GM12878 (cell line): ENCODE results near the gene SFT2D2. TPM values are rescaled to one million over a fixed set of nuclear protein-coding genes. Genes with fewer than 3 reads are reported as not detected.
A peak's percentile ranks its signal among the peaks of the same experiment; 100 is the strongest.

Source experiments
- ATAC-seq: fragments of 200-7000 bp; cut with Tn5 transposase; 3 replicates; pipeline ENCODE4 v1.9.1; 2020; ENCODE audit warnings: mild to moderate bottlenecking, moderate library complexity
- BruUV-seq: library from RNA; stranded (reverse); fragments of 400-500 nt; replicated peaks from 2 replicates; lab custom pipeline; 2021; lab: Mats Ljungman, UMichigan
- CTCF ChIA-PET: fragments of 300-600 bp; sonication (Branson Sonifier 250); formaldehyde crosslinking; extraction: SDS; loops from one replicate; lab custom pipeline; 2021; ENCODE audit warnings: inconsistent platforms; lab: Yijun Ruan, JAX
- POLR2A ChIA-PET: fragments of 350-600 bp; formaldehyde crosslinking; extraction: SDS; loops from one replicate; lab custom pipeline; 2021; ENCODE audit warnings: inconsistent platforms; lab: Charles Lee
- RAD21 ChIA-PET: fragments of 300-600 bp; sonication (Branson Sonifier 250); formaldehyde crosslinking; loops from one replicate; lab custom pipeline; 2023; ENCODE audit warnings: antibody characterized with exemption; ENCODE audit not compliant: unreplicated experiment; lab: Charles Lee
- SMC1A ChIA-PET: fragments of 300-600 bp; sonication (Branson Sonifier 250); formaldehyde crosslinking; loops from one replicate; lab custom pipeline; 2023; ENCODE audit not compliant: unreplicated experiment, uncharacterized antibody; lab: Charles Lee
- DNase-seq: peaks from one replicate; pipeline ENCODE4 v3.0.0-alpha.2; 2011; ENCODE audit warnings: low read depth, low spot score
- FAIRE-seq: peaks from 3 replicates; lab custom pipeline; 2011; peaks lifted over from hg19 to GRCh38; lab: Jason Lieb, UNC
- H2AFZ ChIP-seq: 2 replicates; pipeline ENCODE4 v1.6.0; 2011; ENCODE audit warnings: low read depth, low read length, control low read depth; ENCODE audit not compliant: control insufficient read depth
- H3K27ac ChIP-seq: 2 replicates; pipeline ENCODE4 v1.5.1; 2011; ENCODE audit warnings: control low read depth; ENCODE audit not compliant: control insufficient read depth, insufficient read depth
- H3K27me3 ChIP-seq, 2 experiments: replicated peaks in 1 of 2; 2 replicates each; pipeline versions ENCODE4 v1.6.0 to v1.6.1; 2011; ENCODE audit warnings: low read length in 1 of 2; ENCODE audit not compliant: control insufficient read depth in 2 of 2, insufficient read depth in 2 of 2
- H3K36me3 ChIP-seq, 2 experiments: 2 replicates each; pipeline ENCODE4 v1.5.1; 2011; ENCODE audit warnings: low read length in 1 of 2; ENCODE audit not compliant: control insufficient read depth in 2 of 2, insufficient read depth in 2 of 2
- H3K4me1 ChIP-seq: 2 replicates; pipeline ENCODE4 v1.6.1; 2011; ENCODE audit warnings: mild to moderate bottlenecking, low read length, moderate library complexity, mixed read lengths; ENCODE audit not compliant: control insufficient read depth, insufficient read depth
- H3K4me2 ChIP-seq: 2 replicates; pipeline ENCODE4 v1.6.0; 2011; ENCODE audit warnings: control low read depth; ENCODE audit not compliant: control insufficient read depth, insufficient read depth
- H3K4me3 ChIP-seq: fragments of 200-600 bp; sonication (generic); 2 replicates; pipeline ENCODE4 v1.5.1; 2016
- H3K79me2 ChIP-seq: 2 replicates; pipeline ENCODE4 v1.6.0; 2011; ENCODE audit warnings: low read length; ENCODE audit not compliant: control insufficient read depth, insufficient read depth
- H3K9ac ChIP-seq: 2 replicates; pipeline ENCODE4 v1.8.0; 2011; ENCODE audit warnings: low read length, control low read depth, mixed read lengths; ENCODE audit not compliant: control insufficient read depth, insufficient read depth
- H3K9me3 ChIP-seq: replicated peaks from 3 replicates; pipeline ENCODE4 v1.5.1; 2011; ENCODE audit warnings: mild to moderate bottlenecking, low read length; ENCODE audit not compliant: control insufficient read depth, insufficient read depth
- H4K20me1 ChIP-seq: 2 replicates; pipeline ENCODE4 v1.6.0; 2011; ENCODE audit not compliant: control insufficient read depth, insufficient read depth
- CHD2 ChIP-seq: IDR thresholded peaks from 2 replicates; pipeline ENCODE4 v1.6.1; 2011; ENCODE audit warnings: low read depth, low read length, improper control_type of control experiment, borderline replicate concordance
- E2F8 ChIP-seq: fragments of 450-650 bp; IDR thresholded peaks from 2 replicates; pipeline ENCODE4 v1.6.1; 2018; ENCODE audit warnings: mild to moderate bottlenecking, low read depth, moderate library complexity; ENCODE audit not compliant: partially characterized antibody
- HDAC6 ChIP-seq: fragments of 200-600 bp; sonication (generic); IDR thresholded peaks from one replicate; pipeline ENCODE4 v1.8.0; 2017; ENCODE audit warnings: antibody characterized with exemption; ENCODE audit not compliant: unreplicated experiment
- MXI1 ChIP-seq: fragments of 150-350 bp; IDR thresholded peaks from 2 replicates; pipeline ENCODE4 v1.6.1; 2011; ENCODE audit warnings: low read depth, mild to moderate bottlenecking, inconsistent platforms, low read length, improper control_type of control experiment
- SKIL ChIP-seq: fragments of 450-650 bp; IDR thresholded peaks from 2 replicates; pipeline ENCODE4 v1.6.1; 2017; ENCODE audit warnings: mild to moderate bottlenecking, low read depth, inconsistent platforms; ENCODE audit not compliant: poor library complexity, severe bottlenecking
- TARDBP ChIP-seq: IDR thresholded peaks from 2 replicates; pipeline ENCODE4 v1.6.1; 2016; ENCODE audit warnings: borderline replicate concordance
- TCF7 ChIP-seq: IDR thresholded peaks from 2 replicates; pipeline ENCODE4 v1.6.1; 2014; ENCODE audit warnings: antibody characterized with exemption, borderline replicate concordance
- WRNIP1 ChIP-seq: IDR thresholded peaks from 2 replicates; pipeline ENCODE4 v1.6.1; 2011; ENCODE audit warnings: low read depth, low read length, improper control_type of control experiment, borderline replicate concordance
- ZNF592 ChIP-seq: fragments of 450-650 bp; IDR thresholded peaks from 2 replicates; pipeline ENCODE4 v1.6.1; 2017; ENCODE audit warnings: mild to moderate bottlenecking, moderate library complexity
- WGBS: methylation state at CpG from one replicate; pipeline ENCODE4 v1.1.6; 2016; ENCODE audit warnings: low lambda C conversion rate; ENCODE audit not compliant: insufficient replicate concordance, insufficient coverage; ENCODE audit errors: missing lambda C conversion rate; 5-methylcytosine and 5-hydroxymethylcytosine counted together
- in situ Hi-C: fragments of 300-500 bp; cut with MboI; formaldehyde crosslinking; loops from 9 replicates; pipeline ENCODE4 v1.14.3; 2018; ENCODE audit warnings: mixed read lengths
- intact Hi-C: fragments of 100-400 bp; cut with micrococcal nuclease; formaldehyde crosslinking; loops from one replicate; pipeline ENCODE4 v1.14.2; 2022; ENCODE audit not compliant: unreplicated experiment
- polyA plus RNA-seq, 11 experiments: library from polyadenylated mRNA; depleted of rRNA in 4 of 11; unstranded in 6 of 11; stranded (reverse) in 5 of 11; fragments of >200 nt; fragmentation: Nextera tagmentation in 4 of 11; fragmentation: Illumina TruSeq in 1 of 11; extraction: Ambion mirVana in 4 of 11; extraction: Trizol in 1 of 11; gene quantifications; 1 replicate in 1 of 11; 2 replicates in 10 of 11; pipeline versions ENCODE4 v1.2.1 to v1.2.3, GENCODE V29; 2011 to 2016; ENCODE audit warnings: inconsistent platforms in 2 of 11, missing spikeins in 2 of 11, low read depth in 1 of 11
- total RNA-seq, 4 experiments: library from RNA; depleted of rRNA in 3 of 4; stranded (reverse); fragments of >200 nt in 3 of 4; fragmentation: Illumina TruSeq in 1 of 4; extraction: Trizol in 1 of 4; gene quantifications; 2 replicates each; pipeline versions ENCODE4 v1.2.1 to v1.2.3, GENCODE V29; 2013 to 2021

The SFT2D2 gene
- total and polyA plus RNA-seq, 10 of the 15 experiments (the other 5 are each of a cell fraction or from before 2014, with no cell fraction given) = 5.6 to 49.6 (median 24.9) TPM

GRCh38 chr1:168179438-168180147 lies 46.2 kb upstream of the SFT2D2 start (continued):
- peak; percentile 34 for TF ChIP-seq SKIL
- TF ChIP-seq, all 136 proteins: peak for 7

GRCh38 chr1:168180148-168180524 lies 45.7 kb upstream of the SFT2D2 start:
- POLR2A ChIA-PET = interaction anchor here (0.6 to 3.4 kb wide), 7 partner anchors 9 to 163 kb away, joined by 3 to 21 read pairs (median 4); partner anchors contain the start of gene SFT2D2
- 0 out of 3 replicates have a peak, but pooled peaks have one; percentile 7 for ATAC-seq
- Histone ChIP-seq H3K4me2 (peak overlapping the region; percentile 89), H3K9me3 (no peaks in the 10 kb centered on the region; the same call in 2 of the 3 replicates), H3K4me1 (no peaks in the 10 kb centered on the region; the same call in 1 of the 2 replicates), H3K79me2 (peaks cover 36% of the 10 kb centered on the region), H3K4me3 (peak overlapping the region; percentile 91), H4K20me1 (no peaks in the 10 kb centered on the region), H3K27me3 (no peaks in the 10 kb centered on the region), H2AFZ (no peak overlapping the region), H3K36me3 (no peaks in the 10 kb centered on the region), H3K27ac (peak overlapping the region; percentile 95), H3K9ac (peak overlapping the region; percentile 94)
- DNase-seq = no peak
- TSS peak; percentile 80 for BruUV-seq
- FAIRE-seq = no peak
- CTCF ChIA-PET = interaction anchor here (1.0 to 2.1 kb wide), 8 partner anchors 8 to 163 kb away, joined by 3 to 13 read pairs (median 4); partner anchors contain the start of gene SFT2D2
- in situ Hi-C loops = no loop called here
- SMC1A ChIA-PET = interaction anchor here (0.8 to 2.1 kb wide), 9 partner anchors 8 to 67 kb away, joined by 3 to 10 read pairs (median 4); no protein-coding TSS in a partner anchor
- WGBS = 20% methylated on average over 2 of the region's 2 CpGs
- RAD21 ChIA-PET = interaction anchor here (0.6 to 1.8 kb wide), 5 partner anchors 47 to 252 kb away, joined by 3 to 13 read pairs (median 3); partner anchors contain the start of gene SFT2D2
- intact Hi-C loops = no loop called here
- TF ChIP-seq ZNF592 (no peak), TARDBP (no peak), WRNIP1 (no peak), MXI1 (no peak), TCF7 (no peak), CHD2 (no peak), HDAC6 (no peak), E2F8 (no peak)
